ENCODE results near the gene ARFGEF2.
"Not testable (repeated sequence)": the region's sequence is repeated elsewhere in the genome, so short reads cannot be mapped to it uniquely, and the experiment has no call there.

The ARFGEF2 gene

GRCh38 chr20:48928832-48929725 is 7.6 kb downstream of the ARFGEF2 start:
- no peak for DNase-seq (ENCODE audit: low spot score)

GRCh38 chr20:48930035-48930434 is 8.5 kb downstream of the ARFGEF2 start:
- no peak for DNase-seq (ENCODE audit: low spot score)

- no peak for DNase-seq (ENCODE audit: low spot score)
Measured at GRCh38 chr20:48930878-48931277, 9.4 kb downstream of the ARFGEF2 start.

- DNase-seq (ENCODE audit: low spot score): no peak
Measured at GRCh38 chr20:48931527-48932374, 10.2 kb downstream of the ARFGEF2 start.

GRCh38 chr20:48932375-48932941 is 10.9 kb downstream of the ARFGEF2 start:
- peak; percentile 85 for DNase-seq (ENCODE audit: low spot score)

- peak; percentile 91 for DNase-seq (ENCODE audit: low spot score)
Measured at GRCh38 chr20:48933017-48933766, 11.7 kb downstream of the ARFGEF2 start.

GRCh38 chr20:48934273-48934877 is 12.9 kb downstream of the ARFGEF2 start:
- DNase-seq (ENCODE audit: low spot score): not testable (repeated sequence)

GRCh38 chr20:48934966-48935365 is 13.5 kb downstream of the ARFGEF2 start:
- DNase-seq (ENCODE audit: low spot score): not testable (repeated sequence)

- DNase-seq (ENCODE audit: low spot score): not testable (repeated sequence)
Measured at GRCh38 chr20:48936178-48936577, 14.7 kb downstream of the ARFGEF2 start.

- no peak for DNase-seq (ENCODE audit: low spot score)
Measured at GRCh38 chr20:48937674-48938073, 16.2 kb downstream of the ARFGEF2 start.

- no peak for DNase-seq (ENCODE audit: low spot score)
Measured at GRCh38 chr20:48938670-48939069, 17.2 kb downstream of the ARFGEF2 start.

GRCh38 chr20:48940170-48940569 is 18.7 kb downstream of the ARFGEF2 start:
- no peak for DNase-seq (ENCODE audit: low spot score)

- DNase-seq (ENCODE audit: low spot score): no peak
Measured at GRCh38 chr20:48941467-48941866, 20.0 kb downstream of the ARFGEF2 start.

- DNase-seq (ENCODE audit: low spot score): no peak
Measured at GRCh38 chr20:48942730-48943129, 21.2 kb downstream of the ARFGEF2 start.

- no peak for DNase-seq (ENCODE audit: low spot score)
Measured at GRCh38 chr20:48944663-48945297, 23.3 kb downstream of the ARFGEF2 start.

GRCh38 chr20:48945840-48946514 is 24.5 kb downstream of the ARFGEF2 start:
- peak; percentile 69 for DNase-seq (ENCODE audit: low spot score)

- DNase-seq (ENCODE audit: low spot score): no peak
Measured at GRCh38 chr20:48948612-48949011, 27.1 kb downstream of the ARFGEF2 start.

- DNase-seq (ENCODE audit: low spot score): no peak
Measured at GRCh38 chr20:48949304-48950170, 28.0 kb downstream of the ARFGEF2 start.

GRCh38 chr20:48951041-48951440 is 29.5 kb downstream of the ARFGEF2 start:
- no peak for DNase-seq (ENCODE audit: low spot score)

All from kidney tubule cell (primary cell).